HepG2 (cell line): ENCODE measurements around the gene ABCC3. TPM values are rescaled to one million over a fixed set of nuclear protein-coding genes. Genes with fewer than 3 reads are reported as not detected.

Experiments
- CBX2 ChIP-seq, 2 experiments: fragments of 200-600 bp in 1 of 2; sonication (generic); formaldehyde crosslinking in 1 of 2; IDR thresholded peaks; 2 replicates each; pipeline versions ENCODE4 v1.7.0 to v1.8.1; 2018 to 2022; ENCODE audit warnings: low read depth in 2 of 2, low read length in 1 of 2, mild to moderate bottlenecking in 1 of 2, missing genetic modification reagents in 1 of 2
- GFI1 ChIP-seq: sonication (generic); formaldehyde crosslinking; IDR thresholded peaks from 2 replicates; pipeline ENCODE4 v1.5.0; 2020; ENCODE audit warnings: missing genetic modification reagents, mild to moderate bottlenecking, borderline replicate concordance
- IRF2 ChIP-seq: IDR thresholded peaks from 2 replicates; pipeline ENCODE4 v1.6.1; 2018; ENCODE audit warnings: missing genetic modification reagents, missing compliant biosample characterization
- KLF9 ChIP-seq: IDR thresholded peaks from 2 replicates; pipeline ENCODE4 v1.6.1; 2016; ENCODE audit warnings: low read depth
- NCOA1 ChIP-seq: sonication (generic); formaldehyde crosslinking; IDR thresholded peaks from 2 replicates; pipeline ENCODE4 v1.9.0; 2021; ENCODE audit warnings: missing genetic modification reagents
- NFE2 ChIP-seq: sonication (generic); formaldehyde crosslinking; IDR thresholded peaks from 2 replicates; pipeline ENCODE4 v1.4.0; 2020; ENCODE audit warnings: missing genetic modification reagents
- NFKBIZ ChIP-seq: IDR thresholded peaks from 2 replicates; pipeline ENCODE4 v1.6.1; 2018; ENCODE audit warnings: missing genetic modification reagents, missing compliant biosample characterization
- NFYC ChIP-seq: IDR thresholded peaks from 2 replicates; pipeline ENCODE4 v1.6.1; 2016; ENCODE audit warnings: missing genetic modification reagents, missing compliant biosample characterization
- NPAS2 ChIP-seq: sonication (generic); formaldehyde crosslinking; IDR thresholded peaks from 2 replicates; pipeline ENCODE4 v1.8.0; 2022; ENCODE audit warnings: mild to moderate bottlenecking, missing genetic modification reagents, borderline replicate concordance
- REXO4 ChIP-seq: sonication (generic); formaldehyde crosslinking; IDR thresholded peaks from 2 replicates; pipeline ENCODE4 v1.8.0; 2022; ENCODE audit warnings: missing genetic modification reagents, mild to moderate bottlenecking, borderline replicate concordance
- SCMH1 ChIP-seq: sonication (generic); formaldehyde crosslinking; IDR thresholded peaks from 2 replicates; pipeline ENCODE4 v1.9.0; 2021; ENCODE audit warnings: missing genetic modification reagents, mild to moderate bottlenecking, borderline replicate concordance
- SMARCE1 ChIP-seq: fragments of 450-650 bp; IDR thresholded peaks from 2 replicates; pipeline ENCODE4 v1.6.1; 2017; ENCODE audit warnings: borderline replicate concordance
- SOX6 ChIP-seq, 2 experiments: fragments of 450-650 bp in 1 of 2; sonication (generic) in 1 of 2; formaldehyde crosslinking in 1 of 2; IDR thresholded peaks; 2 replicates each; pipeline versions ENCODE4 v1.4.0 to v1.6.1; 2017 to 2020; ENCODE audit warnings: antibody characterized with exemption in 1 of 2, mild to moderate bottlenecking in 1 of 2, missing genetic modification reagents in 1 of 2
- ZBTB38 ChIP-seq: sonication (generic); formaldehyde crosslinking; IDR thresholded peaks from 2 replicates; pipeline ENCODE4 v1.5.1; 2020; ENCODE audit warnings: mild to moderate bottlenecking, missing genetic modification reagents
- ZKSCAN1 ChIP-seq: fragments of 150-350 bp; IDR thresholded peaks from 2 replicates; pipeline ENCODE4 v1.6.1; 2014; ENCODE audit warnings: low read length
- ZNF10 ChIP-seq: sonication (generic); formaldehyde crosslinking; IDR thresholded peaks from 2 replicates; pipeline ENCODE4 v1.4.0; 2020; ENCODE audit warnings: mild to moderate bottlenecking, low read depth, missing genetic modification reagents, borderline replicate concordance
- ZNF263 ChIP-seq: sonication (generic); formaldehyde crosslinking; IDR thresholded peaks from 2 replicates; pipeline ENCODE4 v1.4.0; 2020; ENCODE audit warnings: missing genetic modification reagents
- ZNF567 ChIP-seq: sonication (generic); formaldehyde crosslinking; IDR thresholded peaks from 2 replicates; pipeline ENCODE4 v1.8.1; 2023; ENCODE audit warnings: mild to moderate bottlenecking, missing genetic modification reagents, borderline replicate concordance
- polyA plus RNA-seq, 8 experiments: library from polyadenylated mRNA; depleted of rRNA in 3 of 8; stranded (reverse) in 7 of 8; unstranded in 1 of 8; fragments of >200 nt; fragmentation: Illumina TruSeq in 4 of 8; extraction: Trizol in 4 of 8; gene quantifications; 2 replicates each; pipeline versions ENCODE4 v1.2.1 to v1.2.3, GENCODE V29; 2011 to 2016; ENCODE audit warnings: low read depth in 4 of 8, missing spikeins in 1 of 8, mixed read lengths in 1 of 8; ENCODE audit not compliant: insufficient read depth in 1 of 8
- total RNA-seq, 5 experiments: library from RNA; depleted of rRNA; stranded (reverse); fragments of >200 nt; fragmentation: Illumina TruSeq; extraction: Trizol; gene quantifications; 2 replicates each; pipeline ENCODE4 v1.2.3, GENCODE V29; 2016; ENCODE audit warnings: low read depth in 1 of 5
- TF ChIP-seq, protein P1 (sequence below): sonication (generic); formaldehyde crosslinking; IDR thresholded peaks from 2 replicates; pipeline ENCODE4 v1.5.0; 2020; ENCODE audit warnings: mild to moderate bottlenecking, missing genetic modification reagents, borderline replicate concordance
- TF ChIP-seq, protein P2 (sequence below): IDR thresholded peaks from 2 replicates; pipeline ENCODE4 v1.6.1; 2012; ENCODE audit warnings: low read length, improper control_type of control experiment

Gene ABCC3
- total and polyA plus RNA-seq, 2 of the 13 experiments (the other 11 are each of a cell fraction or from before 2014, with no cell fraction given): 25.2 to 50.7 TPM

DNA sequence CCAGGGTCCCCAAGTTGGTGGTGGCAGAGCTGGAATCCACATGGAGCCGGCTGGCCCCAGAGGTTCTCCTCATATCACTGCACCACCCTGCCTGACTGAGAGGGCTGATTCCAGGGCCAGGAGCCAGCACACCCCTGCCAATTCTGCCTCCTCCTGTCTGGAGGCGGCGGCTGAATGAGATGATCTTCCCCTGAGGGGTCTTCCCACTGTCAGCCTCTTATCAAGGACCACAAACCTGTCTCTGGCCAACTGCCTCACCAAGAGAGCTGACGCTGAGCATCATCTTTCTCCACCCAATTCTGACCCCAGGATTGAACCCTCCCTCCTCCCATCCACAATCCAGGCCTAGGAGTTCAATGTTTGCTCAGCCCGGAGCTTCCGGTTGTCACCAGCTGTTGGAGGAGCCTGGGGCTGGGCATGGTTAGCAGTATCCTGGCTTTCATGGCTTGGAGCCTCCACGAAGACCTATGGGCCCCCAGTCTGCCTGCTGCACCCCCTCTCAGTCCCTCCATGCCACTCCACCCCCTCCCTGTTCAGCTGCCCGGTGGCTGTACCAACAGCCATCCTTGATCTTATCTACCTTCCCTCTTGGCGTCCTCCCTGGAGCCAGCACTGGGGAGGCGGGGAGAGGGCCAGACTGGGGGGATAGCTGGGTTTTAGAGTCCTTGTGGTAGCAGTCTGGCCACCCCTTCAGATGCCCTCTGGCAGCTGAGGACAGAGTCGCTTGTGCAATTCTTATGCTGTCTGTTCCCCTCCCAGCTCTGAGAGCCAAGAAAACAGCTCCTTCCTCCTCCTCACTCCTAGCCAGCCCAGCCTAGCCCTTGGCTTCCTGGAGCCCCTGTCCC, 25.6 kb downstream of the ABCC3 start (continued):
- TF ChIP-seq ZKSCAN1 (no peak), ZNF263 (CRISPR knock-in tag) (peak; percentile 93), NCOA1 (CRISPR knock-in tag) (no peak), REXO4 (no peak), NFKBIZ (CRISPR knock-in tag) (0 out of 2 replicates have a peak, but pooled peaks have one; percentile 45), ZNF567 (CRISPR knock-in tag) (0 out of 2 replicates have a peak, but pooled peaks have one; percentile 87), NFE2 (CRISPR knock-in tag) (no peak), CBX2 (IDR thresholded peaks at IDR 0.05; ENCODE audit: low read depth, low read length) (no peak), CBX2 (CRISPR knock-in tag; IDR thresholded peaks at IDR 0.05; ENCODE audit: low read depth) (no peak), SMARCE1 (no peak), NFYC (CRISPR knock-in tag) (0 out of 2 replicates have a peak, but pooled peaks have one; percentile 16), SCMH1 (CRISPR knock-in tag) (no peak), IRF2 (CRISPR knock-in tag) (peak; percentile 72), SOX6 (IDR thresholded peaks at IDR 0.05) (no peak), SOX6 (CRISPR knock-in tag; IDR thresholded peaks at IDR 0.05) (peak; percentile 68; the same call in 1 of the 2 replicates), ZNF10 (CRISPR knock-in tag) (no peak), NPAS2 (no peak), ZBTB38 (peak; percentile 42; the same call in 1 of the 2 replicates), KLF9 (CRISPR knock-in tag) (no peak), GFI1 (0 out of 2 replicates have a peak, but pooled peaks have one; percentile 41)
- TF ChIP-seq, protein P1, sequence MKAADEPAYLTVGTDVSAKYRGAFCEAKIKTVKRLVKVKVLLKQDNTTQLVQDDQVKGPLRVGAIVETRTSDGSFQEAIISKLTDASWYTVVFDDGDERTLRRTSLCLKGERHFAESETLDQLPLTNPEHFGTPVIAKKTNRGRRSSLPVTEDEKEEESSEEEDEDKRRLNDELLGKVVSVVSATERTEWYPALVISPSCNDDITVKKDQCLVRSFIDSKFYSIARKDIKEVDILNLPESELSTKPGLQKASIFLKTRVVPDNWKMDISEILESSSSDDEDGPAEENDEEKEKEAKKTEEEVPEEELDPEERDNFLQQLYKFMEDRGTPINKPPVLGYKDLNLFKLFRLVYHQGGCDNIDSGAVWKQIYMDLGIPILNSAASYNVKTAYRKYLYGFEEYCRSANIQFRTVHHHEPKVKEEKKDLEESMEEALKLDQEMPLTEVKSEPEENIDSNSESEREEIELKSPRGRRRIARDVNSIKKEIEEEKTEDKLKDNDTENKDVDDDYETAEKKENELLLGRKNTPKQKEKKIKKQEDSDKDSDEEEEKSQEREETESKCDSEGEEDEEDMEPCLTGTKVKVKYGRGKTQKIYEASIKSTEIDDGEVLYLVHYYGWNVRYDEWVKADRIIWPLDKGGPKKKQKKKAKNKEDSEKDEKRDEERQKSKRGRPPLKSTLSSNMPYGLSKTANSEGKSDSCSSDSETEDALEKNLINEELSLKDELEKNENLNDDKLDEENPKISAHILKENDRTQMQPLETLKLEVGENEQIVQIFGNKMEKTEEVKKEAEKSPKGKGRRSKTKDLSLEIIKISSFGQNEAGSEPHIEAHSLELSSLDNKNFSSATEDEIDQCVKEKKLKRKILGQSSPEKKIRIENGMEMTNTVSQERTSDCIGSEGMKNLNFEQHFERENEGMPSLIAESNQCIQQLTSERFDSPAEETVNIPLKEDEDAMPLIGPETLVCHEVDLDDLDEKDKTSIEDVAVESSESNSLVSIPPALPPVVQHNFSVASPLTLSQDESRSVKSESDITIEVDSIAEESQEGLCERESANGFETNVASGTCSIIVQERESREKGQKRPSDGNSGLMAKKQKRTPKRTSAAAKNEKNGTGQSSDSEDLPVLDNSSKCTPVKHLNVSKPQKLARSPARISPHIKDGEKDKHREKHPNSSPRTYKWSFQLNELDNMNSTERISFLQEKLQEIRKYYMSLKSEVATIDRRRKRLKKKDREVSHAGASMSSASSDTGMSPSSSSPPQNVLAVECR (CRISPR knock-in tag): peak; percentile 15; the same call in 1 of the 2 replicates
- TF ChIP-seq, protein P2, sequence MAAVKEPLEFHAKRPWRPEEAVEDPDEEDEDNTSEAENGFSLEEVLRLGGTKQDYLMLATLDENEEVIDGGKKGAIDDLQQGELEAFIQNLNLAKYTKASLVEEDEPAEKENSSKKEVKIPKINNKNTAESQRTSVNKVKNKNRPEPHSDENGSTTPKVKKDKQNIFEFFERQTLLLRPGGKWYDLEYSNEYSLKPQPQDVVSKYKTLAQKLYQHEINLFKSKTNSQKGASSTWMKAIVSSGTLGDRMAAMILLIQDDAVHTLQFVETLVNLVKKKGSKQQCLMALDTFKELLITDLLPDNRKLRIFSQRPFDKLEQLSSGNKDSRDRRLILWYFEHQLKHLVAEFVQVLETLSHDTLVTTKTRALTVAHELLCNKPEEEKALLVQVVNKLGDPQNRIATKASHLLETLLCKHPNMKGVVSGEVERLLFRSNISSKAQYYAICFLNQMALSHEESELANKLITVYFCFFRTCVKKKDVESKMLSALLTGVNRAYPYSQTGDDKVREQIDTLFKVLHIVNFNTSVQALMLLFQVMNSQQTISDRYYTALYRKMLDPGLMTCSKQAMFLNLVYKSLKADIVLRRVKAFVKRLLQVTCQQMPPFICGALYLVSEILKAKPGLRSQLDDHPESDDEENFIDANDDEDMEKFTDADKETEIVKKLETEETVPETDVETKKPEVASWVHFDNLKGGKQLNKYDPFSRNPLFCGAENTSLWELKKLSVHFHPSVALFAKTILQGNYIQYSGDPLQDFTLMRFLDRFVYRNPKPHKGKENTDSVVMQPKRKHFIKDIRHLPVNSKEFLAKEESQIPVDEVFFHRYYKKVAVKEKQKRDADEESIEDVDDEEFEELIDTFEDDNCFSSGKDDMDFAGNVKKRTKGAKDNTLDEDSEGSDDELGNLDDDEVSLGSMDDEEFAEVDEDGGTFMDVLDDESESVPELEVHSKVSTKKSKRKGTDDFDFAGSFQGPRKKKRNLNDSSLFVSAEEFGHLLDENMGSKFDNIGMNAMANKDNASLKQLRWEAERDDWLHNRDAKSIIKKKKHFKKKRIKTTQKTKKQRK: no peak
